Hindlimb muscle (tissue), 1 donor: Measurements from ENCODE around the gene ITPKB. TPM values are rescaled to one million over a fixed set of nuclear protein-coding genes. Genes with fewer than 3 reads are reported as not detected.
"Not testable (repeated sequence)": the region's sequence is repeated elsewhere in the genome, so short reads cannot be mapped to it uniquely, and the experiment has no call there.

ENCODE experiments used
- DNase-seq: peaks from one replicate; pipeline ENCODE4 v3.0.0-alpha.2; 2013
- polyA plus RNA-seq: library from polyadenylated mRNA; unstranded; fragments of 120-200 nt; gene quantifications from one replicate; pipeline ENCODE4 v1.2.1, GENCODE V29; 2013; ENCODE audit not compliant: insufficient read length

The ITPKB gene
- polyA plus RNA-seq, 1 donor = 25.1 TPM

DNA sequence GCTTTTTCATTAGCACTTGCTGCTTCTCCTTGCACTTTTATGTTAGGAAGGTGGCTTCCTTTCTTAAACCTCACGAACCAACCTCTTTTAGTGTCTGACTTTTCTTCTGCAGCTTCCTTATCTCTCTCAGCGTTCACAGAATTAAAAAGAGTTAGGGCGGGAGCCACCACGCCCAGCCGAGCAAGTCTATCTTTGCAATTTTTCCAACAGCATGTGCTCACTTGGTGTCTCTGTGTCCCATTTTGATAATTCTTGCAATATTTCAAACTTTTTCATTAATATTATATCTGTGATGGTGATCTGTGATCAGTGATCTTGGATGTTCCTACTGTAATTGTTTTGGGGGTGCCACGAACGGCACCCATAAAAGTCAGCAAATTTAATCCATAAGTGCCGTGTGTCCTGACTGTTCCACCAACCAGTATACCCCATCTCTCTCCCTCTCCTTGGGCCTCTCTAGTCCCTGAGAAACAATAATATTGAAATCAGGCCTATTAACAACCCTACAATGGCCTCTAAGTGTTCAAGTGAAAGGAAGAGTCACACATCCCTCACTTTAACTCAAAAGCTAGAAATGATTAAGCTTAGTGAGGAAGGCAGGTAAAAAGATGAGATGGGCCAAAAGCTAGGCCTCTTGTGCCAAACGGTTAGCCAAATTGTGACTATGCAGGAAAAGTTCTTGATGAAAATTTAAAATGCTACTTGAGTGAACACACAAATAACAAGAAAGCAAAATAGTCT lies 15.9 kb upstream of the ITPKB start:
- DNase-seq = no peak

DNA sequence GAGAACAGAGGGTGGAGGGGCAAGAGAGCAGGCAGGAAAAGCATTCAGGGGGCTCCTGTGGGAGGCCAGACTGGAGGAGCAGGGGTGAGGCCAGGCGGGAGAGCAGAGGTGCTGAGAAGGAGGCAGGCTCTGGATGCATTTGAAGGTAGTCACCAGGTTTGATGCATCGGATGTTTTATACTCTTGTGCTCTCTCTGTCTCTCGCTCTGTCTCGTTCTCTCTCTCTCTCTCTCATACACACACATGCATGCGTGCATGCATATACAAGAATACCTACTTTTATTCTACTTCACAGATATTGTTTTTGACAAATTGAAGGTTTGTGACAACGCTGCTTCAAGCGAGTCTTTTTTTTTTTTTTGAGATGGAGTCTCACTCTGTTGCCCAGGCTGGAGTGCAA lies 15.0 kb upstream of the ITPKB start:
- no peak for DNase-seq

GRCh38 chr1:226751703-226752102 lies 12.6 kb upstream of the ITPKB start:
- DNase-seq = no peak

GRCh38 chr1:226751214-226751613 lies 12.1 kb upstream of the ITPKB start:
- no peak for DNase-seq

DNA sequence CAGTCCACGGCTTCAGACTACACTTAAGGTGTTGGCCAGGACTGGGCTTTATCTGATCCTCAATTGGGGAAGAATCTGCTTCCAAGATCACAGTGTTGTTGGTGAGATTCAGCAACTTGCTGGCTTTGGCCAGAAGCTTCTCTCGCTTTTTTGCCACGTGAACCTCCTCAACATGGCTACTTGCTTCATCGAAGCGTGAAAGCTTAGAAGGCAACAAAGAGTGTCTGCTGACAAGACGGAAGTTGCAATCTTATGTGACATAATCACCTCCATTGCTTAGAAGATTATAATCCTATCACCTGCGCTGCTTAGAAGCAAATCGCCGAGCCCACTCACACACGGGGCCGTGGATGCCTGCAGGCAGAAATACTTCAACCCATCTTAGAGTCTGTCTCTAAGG lies 10.4 kb upstream of the ITPKB start:
- DNase-seq = no peak

- no peak for DNase-seq
Measured at GRCh38 chr1:226748306-226748705, 9.2 kb upstream of the ITPKB start.

DNA sequence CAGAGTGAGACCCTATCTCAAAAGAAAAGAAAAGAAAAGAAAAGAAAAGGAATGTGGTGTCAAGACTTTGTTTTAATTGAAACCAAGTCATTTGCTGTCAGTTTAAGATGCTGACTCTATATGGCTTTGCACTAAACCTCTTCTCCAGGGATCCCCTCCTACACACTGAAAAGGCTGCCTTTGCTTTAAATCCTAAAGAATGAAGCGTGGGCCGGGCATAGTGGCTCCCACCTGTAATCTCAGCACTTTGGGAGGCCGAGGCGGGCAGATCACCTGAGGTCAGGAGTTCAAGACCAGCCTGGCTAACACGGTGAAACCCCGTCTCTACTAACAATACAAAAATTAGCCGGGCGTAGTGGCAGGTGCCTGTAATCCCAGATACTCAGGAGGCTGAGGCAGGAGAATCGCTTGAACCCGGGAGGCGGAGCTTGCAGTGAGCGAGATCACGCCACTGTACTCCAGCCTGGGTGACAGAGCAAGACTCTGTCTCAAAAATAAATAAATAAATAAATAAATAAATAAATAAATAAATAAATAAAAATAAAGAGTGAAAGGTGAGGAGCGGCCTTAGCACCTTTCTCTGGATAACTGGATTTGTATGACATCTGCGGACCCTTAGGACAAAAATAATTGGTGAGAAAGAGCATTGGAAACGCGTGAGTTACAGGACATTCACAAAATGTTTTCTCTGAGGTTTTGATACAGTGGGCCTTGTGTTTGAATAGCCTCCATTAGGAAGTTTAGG lies 8.6 kb upstream of the ITPKB start:
- DNase-seq = not testable (repeated sequence)

DNA sequence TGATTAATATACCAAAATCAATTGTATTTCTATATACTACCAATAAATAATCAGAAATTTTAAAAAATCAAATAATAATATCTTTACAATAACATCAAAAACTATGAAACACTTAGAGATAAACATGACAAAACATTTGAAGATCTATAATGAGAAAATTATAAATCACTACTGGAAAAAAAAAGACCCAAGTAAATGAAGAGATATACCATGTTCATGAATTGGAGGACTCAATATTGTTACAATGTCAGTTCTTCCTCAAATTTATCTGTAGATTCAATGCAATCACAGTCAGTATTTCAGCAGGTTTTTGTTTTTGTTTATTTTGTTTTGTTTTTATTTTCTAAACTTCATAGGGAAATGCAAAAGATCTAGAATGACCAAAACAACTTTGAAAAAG lies 4.2 kb upstream of the ITPKB start:
- no peak for DNase-seq

DNA sequence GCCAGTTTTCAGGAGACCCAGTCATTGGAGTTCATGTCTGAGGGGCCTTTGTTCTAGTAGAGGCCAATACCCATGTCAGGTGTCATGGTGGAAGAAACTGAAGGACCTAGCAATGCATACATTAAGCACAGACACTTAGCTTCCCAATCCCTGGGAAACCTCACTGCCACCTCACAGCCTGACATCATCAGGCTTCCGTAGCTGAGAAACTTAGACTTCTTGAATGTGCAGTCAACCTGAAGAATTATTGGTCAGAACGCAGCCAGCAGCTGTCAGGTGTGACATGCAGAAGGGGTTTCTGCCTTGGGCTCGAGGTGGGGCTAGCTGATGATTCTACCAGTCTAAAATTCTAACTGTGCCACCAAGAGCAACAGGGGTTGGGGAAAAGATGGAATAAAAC lies 1.9 kb upstream of the ITPKB start:
- no peak for DNase-seq

DNA sequence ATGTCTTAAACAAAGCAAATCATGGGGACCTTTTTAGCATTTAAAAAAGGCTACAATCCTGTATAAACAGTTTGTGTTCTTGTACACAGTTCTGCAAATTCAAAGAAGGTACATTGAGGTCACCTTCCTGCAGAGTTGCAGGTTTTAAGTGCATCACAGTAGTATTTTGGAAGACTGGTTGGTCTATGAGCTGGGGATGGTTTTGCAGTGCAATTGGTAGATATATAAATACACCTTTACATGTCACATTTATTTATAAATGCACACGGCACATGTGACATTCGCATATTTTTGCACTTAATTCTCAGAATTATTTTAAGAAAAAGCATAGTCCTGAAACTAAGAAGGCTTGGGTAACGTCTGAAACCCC lies 599 bp upstream of the ITPKB start:
- no peak for DNase-seq

DNA sequence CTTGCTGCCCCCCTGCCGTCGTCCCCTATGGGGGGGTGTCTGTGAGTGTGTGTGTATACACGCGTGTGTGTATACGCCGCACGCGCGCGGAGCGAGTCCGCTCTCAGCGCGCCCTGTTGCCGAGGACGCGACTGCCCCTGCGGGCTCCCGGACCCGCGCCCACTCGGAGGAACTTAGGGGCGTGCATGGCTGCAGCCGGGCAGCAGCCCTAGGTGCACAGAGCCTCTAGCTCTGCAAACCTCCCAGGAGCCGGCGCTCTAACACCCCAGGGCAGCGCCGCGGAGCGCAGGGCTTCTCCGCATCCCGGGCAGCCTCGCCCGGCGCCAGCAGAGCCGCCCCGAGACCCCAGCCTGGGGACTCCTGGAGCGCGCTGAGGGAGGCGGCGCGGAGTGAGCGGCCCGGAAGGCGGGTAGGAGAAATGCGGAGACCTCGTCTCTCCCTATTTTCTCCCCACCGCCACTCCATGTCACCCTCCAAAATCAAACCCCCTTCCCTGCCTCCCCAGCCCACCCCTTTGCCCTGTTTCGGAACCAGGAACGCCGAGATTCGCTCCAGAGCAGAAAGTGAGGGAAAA lies 574 bp downstream of the ITPKB start:
- no peak for DNase-seq

DNA sequence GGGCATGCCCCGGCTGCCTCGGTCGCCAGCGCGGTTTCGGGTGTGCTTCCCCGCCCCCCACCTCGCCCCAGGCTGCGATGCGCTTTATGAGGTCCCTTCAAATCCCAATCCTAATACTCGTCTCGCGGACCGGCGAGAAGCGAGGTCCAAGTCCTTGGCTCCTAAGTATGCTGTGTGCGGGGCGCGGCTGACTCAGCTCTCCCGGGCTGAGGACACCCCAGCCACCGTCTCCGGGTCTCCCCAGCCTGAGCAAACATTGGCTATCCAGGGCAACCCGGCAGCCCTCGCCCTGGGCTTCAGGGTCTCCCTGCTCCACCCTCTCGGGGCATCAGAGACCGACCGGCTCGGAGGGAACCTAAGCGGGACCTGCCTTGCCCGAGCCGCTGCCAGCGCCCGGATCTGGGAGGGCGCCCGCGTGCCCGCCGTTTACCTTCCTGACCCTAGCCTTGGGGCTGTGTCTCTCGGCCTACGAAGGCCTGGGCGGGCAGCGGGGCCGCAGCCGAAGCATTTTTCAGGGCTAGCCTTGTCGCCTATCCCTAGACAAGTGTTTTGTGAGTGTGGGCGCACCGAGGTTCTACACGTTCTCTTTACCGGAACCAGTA lies 1.2 kb downstream of the ITPKB start:
- no peak for DNase-seq

DNA sequence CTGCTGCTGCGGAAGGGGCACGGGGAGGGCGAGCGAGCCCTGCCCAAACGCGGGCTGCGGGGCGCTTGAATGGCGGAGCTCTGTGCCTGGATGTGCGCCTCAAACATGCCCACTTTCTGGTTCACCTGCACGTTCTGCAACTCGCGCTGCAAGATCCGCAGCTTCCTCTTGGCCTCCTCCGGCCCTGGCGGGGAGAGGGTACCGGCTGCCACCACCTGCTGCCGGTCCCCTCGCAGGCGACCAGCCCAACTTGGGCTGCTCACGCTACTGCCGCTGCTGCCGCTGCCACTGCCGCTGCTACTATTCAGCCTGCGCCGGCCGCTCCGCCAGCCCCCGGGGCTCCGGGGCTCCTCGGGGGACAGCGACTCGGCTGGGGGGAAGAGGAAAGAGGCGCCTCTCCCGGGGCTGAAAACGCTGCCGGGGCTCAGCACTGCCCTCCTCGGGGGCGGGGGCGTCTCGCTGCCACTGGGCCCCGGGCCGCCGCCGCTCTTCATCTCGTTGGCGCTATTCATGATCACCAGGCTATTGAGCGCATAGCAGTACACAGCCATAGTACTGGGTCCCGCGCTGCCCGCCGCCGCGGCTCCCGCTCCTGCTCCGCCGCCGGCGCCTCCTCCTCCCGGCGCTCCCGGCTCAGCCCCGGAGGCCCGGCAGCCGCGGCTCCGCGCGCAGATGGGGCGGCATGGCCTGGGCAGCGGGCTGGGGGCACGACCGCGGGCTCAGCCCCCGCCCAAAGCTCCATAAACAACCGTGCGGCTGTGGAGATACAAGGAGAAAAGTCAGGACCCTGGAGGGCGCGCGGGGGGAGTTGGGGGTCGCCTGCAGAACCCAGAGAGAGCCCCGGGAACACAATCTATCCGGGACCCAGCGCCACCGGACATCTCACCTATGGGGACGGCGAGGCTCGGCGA lies 1.9 kb downstream of the ITPKB start:
- DNase-seq = no peak

- no peak for DNase-seq
Measured at GRCh38 chr1:226736001-226736907, 2.8 kb downstream of the ITPKB start.

DNA sequence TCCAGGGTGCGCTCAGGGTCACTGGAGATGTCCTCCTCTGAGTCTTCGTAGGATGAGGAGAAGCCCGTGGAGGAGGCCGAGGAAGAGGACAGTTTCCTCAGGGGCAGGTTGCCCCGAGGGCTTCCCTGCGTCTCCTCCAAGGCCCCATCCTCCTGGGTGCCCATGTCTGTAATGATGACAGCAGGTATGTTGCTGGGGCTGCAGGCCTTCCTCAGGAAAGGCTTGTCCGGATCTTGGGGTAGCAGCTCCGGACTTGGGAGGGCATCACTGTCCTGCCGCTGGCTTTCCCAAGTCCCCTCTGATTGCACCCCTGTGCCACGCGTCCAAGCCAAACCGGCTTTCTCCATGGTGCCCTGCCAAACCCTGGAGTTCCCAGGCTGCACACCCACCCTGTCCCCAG lies 3.5 kb downstream of the ITPKB start:
- no peak for DNase-seq

- DNase-seq = no peak
Measured at GRCh38 chr1:226734611-226735153, 4.4 kb downstream of the ITPKB start.

DNA sequence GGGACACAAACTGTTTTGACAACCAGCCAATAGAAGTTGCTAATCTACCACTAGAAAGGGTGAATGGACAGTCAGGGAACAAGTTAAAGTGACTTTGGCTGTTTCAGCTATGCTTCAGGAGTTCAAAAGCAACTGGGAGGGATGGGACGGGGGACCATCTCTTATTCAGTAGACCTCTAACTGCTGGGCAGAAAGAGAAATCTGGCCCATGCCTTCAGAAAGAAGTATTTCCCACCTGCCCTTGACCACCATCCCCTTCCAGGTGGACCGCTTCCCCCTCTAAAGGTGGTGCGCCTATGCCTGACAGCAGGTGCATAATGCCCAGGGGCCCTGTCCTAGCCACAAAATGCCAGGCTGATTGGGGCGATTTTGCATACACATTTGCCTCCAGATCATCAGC lies 5.2 kb downstream of the ITPKB start:
- DNase-seq = no peak

GRCh38 chr1:226733304-226733703 lies 5.8 kb downstream of the ITPKB start:
- no peak for DNase-seq

DNA sequence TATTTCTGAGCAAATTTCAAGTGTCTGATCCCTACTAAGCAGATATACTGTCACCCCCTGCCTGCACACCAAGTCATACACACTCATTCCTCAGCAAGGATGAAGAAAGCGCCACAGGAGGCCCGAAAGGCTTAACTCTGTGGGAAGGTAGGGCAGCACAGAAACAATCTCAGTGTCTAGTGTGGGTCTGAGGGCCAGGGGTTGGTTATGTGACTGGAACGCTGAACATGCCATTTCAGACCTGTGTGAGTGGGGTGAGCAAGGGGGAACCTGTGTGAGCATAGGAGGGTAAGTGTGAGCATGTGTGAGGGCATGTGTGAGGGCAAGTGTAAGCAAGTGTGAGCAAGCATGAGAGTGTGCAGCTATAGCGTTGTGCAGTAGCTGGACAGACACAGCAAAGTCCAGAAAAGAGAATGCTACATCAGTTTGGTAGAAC lies 6.2 kb downstream of the ITPKB start:
- no peak for DNase-seq

DNA sequence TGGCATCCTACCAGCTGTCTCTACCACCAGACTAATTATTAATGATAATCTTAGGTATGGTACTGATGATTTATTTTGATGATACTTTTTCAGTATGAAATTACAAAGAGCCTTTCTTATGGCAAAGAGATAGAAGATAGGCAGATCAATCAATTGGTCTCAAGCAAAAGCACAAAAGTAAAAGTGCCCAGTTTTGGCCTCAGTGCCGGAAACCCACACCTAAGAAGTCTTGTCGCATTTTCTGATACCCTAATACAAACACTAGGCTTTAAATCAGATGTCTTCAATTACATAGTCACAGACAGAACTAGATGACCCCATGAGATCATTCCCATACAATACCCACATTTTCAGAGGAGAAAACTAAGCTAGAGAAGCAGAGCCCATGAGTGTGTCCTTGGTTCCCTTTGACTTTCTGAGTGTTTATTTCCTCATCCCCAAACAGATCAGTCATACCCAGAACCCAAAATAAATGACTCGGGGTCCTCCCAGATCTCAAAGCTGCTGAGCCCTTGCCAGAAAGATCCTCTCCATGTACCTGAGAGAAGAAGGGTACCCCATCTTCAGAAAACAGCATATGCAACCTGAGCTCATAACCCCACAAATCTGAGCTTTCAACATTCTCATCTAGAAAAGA lies 7.7 kb downstream of the ITPKB start:
- no peak for DNase-seq

DNA sequence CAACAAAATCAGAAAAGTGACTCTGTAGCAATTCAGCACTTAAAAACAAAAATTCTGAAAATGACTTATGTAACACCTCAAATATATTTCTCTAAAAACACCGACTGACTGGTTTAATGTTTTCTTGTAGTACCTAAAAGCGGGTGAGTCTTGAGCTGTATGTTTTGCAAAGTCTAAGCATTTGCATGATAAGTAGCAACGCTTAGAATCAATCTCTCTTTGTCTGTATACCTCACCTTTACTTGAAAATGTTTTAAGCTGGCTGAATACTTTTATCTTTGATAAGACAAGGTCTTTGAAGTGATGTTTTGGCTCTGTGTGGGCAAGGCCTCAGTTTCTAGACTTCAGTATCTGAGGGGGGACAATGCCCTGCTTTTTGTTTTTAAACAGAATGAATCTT lies 8.2 kb downstream of the ITPKB start:
- no peak for DNase-seq
